ENCODE data around the gene RXRA. TPM values are rescaled to one million over a fixed set of nuclear protein-coding genes. Genes with fewer than 3 reads are reported as not detected.

The RXRA gene
- total and polyA plus RNA-seq, 10 donors = 10.9 to 116 (median 81.0) TPM

DNA sequence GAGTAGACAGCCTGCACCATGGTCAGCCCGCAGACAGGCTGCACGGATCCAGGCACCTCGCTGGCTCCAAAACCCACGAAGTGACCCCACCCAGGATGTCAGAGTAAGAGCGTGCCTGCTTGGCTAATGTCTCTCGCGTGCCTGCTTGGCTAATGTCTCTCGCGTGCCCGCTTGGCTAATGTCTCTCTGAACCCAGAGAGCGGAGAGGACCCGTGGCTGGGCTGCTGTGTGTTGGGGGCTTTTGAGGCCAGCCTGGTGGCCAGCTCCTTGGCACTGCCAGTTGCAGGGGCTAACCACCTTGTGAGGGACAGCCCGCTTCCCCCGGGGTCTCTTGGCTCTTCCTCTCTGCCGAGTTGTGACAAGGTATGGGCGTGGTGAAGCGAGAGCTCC lies 8.9 kb upstream of the RXRA start:
- intact Hi-C loops (cut with DNase I; ENCODE audit: low total_unique reads) = no loop called here
- H3K27ac ChIP-seq = peak overlapping the region in 4 of 8 donors; percentile 42 to 59 (median 50)
- no peak for TF ChIP-seq POLR2AphosphoS5 (IDR thresholded peaks at IDR 0.05)
- TF ChIP-seq, protein P1, sequence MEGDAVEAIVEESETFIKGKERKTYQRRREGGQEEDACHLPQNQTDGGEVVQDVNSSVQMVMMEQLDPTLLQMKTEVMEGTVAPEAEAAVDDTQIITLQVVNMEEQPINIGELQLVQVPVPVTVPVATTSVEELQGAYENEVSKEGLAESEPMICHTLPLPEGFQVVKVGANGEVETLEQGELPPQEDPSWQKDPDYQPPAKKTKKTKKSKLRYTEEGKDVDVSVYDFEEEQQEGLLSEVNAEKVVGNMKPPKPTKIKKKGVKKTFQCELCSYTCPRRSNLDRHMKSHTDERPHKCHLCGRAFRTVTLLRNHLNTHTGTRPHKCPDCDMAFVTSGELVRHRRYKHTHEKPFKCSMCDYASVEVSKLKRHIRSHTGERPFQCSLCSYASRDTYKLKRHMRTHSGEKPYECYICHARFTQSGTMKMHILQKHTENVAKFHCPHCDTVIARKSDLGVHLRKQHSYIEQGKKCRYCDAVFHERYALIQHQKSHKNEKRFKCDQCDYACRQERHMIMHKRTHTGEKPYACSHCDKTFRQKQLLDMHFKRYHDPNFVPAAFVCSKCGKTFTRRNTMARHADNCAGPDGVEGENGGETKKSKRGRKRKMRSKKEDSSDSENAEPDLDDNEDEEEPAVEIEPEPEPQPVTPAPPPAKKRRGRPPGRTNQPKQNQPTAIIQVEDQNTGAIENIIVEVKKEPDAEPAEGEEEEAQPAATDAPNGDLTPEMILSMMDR (IDR thresholded peaks at IDR 0.05 in 8 of 11, conservative IDR thresholded peaks at IDR 0.05 in 3 of 11) = no peak

DNA sequence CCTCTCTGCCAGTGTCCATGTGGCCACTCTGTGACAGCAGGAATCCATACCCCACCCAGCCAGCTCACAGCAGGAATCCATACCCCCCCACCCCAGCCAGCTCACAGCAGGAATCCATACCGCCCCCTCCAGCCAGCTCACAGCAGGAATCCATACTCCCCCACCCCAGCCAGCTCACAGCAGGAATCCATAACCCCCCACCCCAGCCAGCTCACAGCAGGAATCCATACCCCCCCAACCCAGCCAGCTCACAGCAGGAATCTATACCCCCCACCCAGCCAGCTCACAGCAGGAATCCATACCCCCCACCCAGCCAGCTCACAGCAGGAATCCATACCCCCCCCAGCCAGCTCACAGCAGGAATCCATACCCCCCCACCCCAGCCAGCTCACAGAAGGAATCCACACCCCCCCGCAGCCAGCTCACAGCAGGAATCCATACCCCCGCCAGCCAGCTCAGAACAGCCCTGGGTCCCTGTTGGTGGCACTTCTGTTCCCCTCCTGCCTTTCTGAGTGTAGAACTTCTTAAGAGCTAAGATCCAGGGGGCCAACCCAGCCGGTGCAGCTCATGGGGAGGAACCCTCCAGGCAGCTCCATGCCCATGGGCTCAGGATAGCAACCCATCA lies 8.4 kb upstream of the RXRA start:
- peak overlapping the region in 4 of 8 donors; percentile 42 to 59 (median 50) for H3K27ac ChIP-seq
- WGBS, 5 donors = 48 to 86% (median 81%) methylated on average over 1 to 4 of the region's 4 CpGs
- DNase-seq = peak; percentile 35
- peaks cover 0 to 66% (median 15%) of the 10 kb centered on the region in 6 donors for H3K4me1 ChIP-seq
- H3K27me3 ChIP-seq (replicated peaks in 1 of 7) = peaks cover 0 to 10% (median 0%) of the 10 kb centered on the region in 7 donors
- H3K4me3 ChIP-seq = no peak overlapping the region
- no peaks in the 10 kb centered on the region for H3K36me3 ChIP-seq
- peaks cover 0 to 7% (median 2%) of the 10 kb centered on the region in 8 donors for H3K9me3 ChIP-seq
- intact Hi-C loops (cut with DNase I; ENCODE audit: low total_unique reads) = no loop called here
- TF ChIP-seq POLR2AphosphoS5 (IDR thresholded peaks at IDR 0.05) (no peak), POLR2A (IDR thresholded peaks at IDR 0.05) (no peak)
- TF ChIP-seq, protein P1 (IDR thresholded peaks at IDR 0.05 in 8 of 11, conservative IDR thresholded peaks at IDR 0.05 in 3 of 11) = no peak

More for the DNA sequence above, 8.9 kb upstream of the RXRA start:
- WGBS, 5 donors = 39 to 79% (median 63%) methylated on average over 5 to 17 of the region's 17 CpGs
- Histone ChIP-seq H3K9me3 (peaks cover 0 to 10% (median 2%) of the 10 kb centered on the region in 8 donors), H3K36me3 (no peaks in the 10 kb centered on the region), H3K4me1 (peaks cover 0 to 66% (median 15%) of the 10 kb centered on the region in 6 donors), H3K27me3 (replicated peaks in 1 of 7) (peaks cover 0 to 10% (median 0%) of the 10 kb centered on the region in 7 donors), H3K4me3 (no peak overlapping the region)
- DNase-seq = peak; percentile 62

DNA sequence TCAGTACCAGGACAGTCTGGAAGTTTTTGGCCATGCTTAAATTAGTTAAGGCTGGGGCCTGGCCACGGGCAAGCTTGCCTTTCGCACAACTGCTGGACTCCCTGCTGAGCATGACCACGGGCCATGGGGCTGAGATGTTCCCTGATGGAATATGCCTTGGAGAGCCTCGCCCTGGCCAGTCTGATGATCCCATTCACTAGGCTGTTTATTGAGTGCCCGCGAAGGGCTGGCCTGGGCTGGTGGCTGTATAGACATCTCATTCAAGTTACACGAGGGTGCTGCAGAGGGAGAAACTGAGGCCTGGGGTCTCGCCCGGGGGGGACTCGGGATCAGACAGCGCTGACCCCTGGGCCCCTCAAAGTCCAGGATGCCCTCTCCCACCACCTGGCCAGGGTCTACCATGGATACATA lies 7.8 kb upstream of the RXRA start:
- peaks cover 0 to 67% (median 16%) of the 10 kb centered on the region in 6 donors for H3K4me1 ChIP-seq
- DNase-seq = peak; percentile 57
- peak overlapping the region in 3 of 8 donors; percentile 36 to 49 (median 39) for H3K27ac ChIP-seq
- intact Hi-C loops (cut with DNase I; ENCODE audit: low total_unique reads) = no loop called here
- 83 to 95% (median 88%) methylated on average over 5 to 11 of the region's 11 CpGs for WGBS, 5 donors
- peaks cover 0 to 10% (median 0%) of the 10 kb centered on the region in 7 donors for H3K27me3 ChIP-seq (replicated peaks in 1 of 7)
- TF ChIP-seq POLR2A (IDR thresholded peaks at IDR 0.05) = no peak
- H3K36me3 ChIP-seq = no peaks in the 10 kb centered on the region
- no peak overlapping the region for H3K4me3 ChIP-seq
- peaks cover 0 to 1% (median 0%) of the 10 kb centered on the region in 8 donors for H3K9me3 ChIP-seq

DNA sequence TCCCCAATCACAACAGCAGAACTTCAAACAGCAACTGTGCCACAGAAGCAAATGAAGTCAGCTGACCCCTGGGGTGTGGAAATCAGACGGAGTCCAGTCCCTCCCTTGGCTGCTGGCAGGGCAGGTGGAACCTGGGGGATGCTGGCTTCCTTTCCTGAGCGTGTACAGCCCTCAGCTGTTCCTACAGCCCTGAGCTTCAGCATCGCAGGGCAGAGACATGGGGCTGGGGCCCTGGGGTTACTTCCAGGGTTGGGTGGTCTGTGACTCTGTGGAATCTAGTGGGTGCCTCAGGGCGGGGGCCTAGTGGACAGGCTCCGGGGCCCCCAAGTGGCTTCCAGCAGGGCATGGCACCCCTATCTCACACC lies 7.3 kb upstream of the RXRA start:
- peak; percentile 56 for DNase-seq
- TF ChIP-seq POLR2AphosphoS5 (IDR thresholded peaks at IDR 0.05) = no peak
- H3K4me3 ChIP-seq = no peak overlapping the region
- intact Hi-C loops (cut with DNase I; ENCODE audit: low total_unique reads) = no loop called here
- WGBS, 5 donors = 72 to 90% (median 76%) methylated on average over 3 to 5 of the region's 5 CpGs
- no peaks in the 10 kb centered on the region for H3K36me3 ChIP-seq
- H3K4me1 ChIP-seq = peaks cover 0 to 72% (median 17%) of the 10 kb centered on the region in 6 donors
- peak overlapping the region in 3 of 8 donors; percentile 36 to 49 (median 39) for H3K27ac ChIP-seq
- H3K27me3 ChIP-seq (replicated peaks in 1 of 7) = peaks cover 0 to 10% (median 0%) of the 10 kb centered on the region in 7 donors
- H3K9me3 ChIP-seq = no peaks in the 10 kb centered on the region

DNA sequence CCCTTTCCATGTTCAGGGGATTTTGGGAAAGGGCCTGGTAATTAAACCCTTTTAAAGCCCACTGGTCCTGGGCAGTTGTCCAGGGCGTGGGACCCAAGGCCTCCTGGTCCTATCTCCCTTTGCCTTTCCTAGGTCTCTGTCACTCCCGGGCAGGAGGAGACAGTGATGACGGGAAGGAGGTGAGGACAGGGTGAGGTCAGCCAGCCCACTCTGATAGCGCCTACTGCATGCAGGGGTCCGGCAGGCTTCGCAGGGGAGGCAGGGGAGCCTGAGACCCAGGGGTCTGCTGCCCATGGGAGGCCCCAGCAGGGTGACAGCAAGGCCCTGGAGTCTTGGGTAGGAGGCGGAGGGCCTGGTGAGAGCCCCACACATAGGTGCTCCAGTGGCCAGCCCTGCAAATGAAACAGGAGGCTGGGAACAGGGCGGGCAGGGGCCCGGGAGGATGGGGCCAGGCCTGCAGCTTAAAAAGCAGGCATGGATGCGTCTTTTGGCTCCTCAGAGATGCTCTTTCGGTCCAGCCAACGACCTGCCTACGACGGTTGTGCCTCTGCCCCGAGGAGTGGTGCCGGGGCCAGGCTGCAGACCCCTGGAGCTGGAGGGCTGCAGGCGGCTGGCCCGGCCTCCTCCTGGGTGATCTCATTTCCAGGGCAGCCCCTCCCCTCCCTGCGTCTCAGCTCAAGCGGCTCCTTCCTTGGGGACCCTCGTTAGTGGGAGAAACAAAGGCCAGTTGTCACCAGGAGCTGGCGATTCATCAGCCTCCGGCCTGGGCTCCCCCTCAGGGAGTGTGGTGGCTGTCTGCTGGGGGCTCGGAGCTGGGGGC lies 6.7 kb upstream of the RXRA start:
- intact Hi-C loops (cut with DNase I; ENCODE audit: low total_unique reads) = loop anchor here (10.0 kb wide), 1 partner anchor 145 kb away; no protein-coding TSS in a partner anchor
- no peaks in the 10 kb centered on the region for H3K36me3 ChIP-seq
- H3K27me3 ChIP-seq (replicated peaks in 1 of 7) = peaks cover 0 to 10% (median 0%) of the 10 kb centered on the region in 7 donors
- H3K9me3 ChIP-seq = no peaks in the 10 kb centered on the region
- DNase-seq = peak; percentile 63
- peak overlapping the region in 3 of 8 donors; percentile 36 to 49 (median 39) for H3K27ac ChIP-seq
- 83 to 90% (median 89%) methylated on average over 12 to 24 of the region's 24 CpGs for WGBS, 5 donors
- peaks cover 0 to 78% (median 21%) of the 10 kb centered on the region in 6 donors for H3K4me1 ChIP-seq
- H3K4me3 ChIP-seq = no peak overlapping the region
- TF ChIP-seq POLR2AphosphoS5 (IDR thresholded peaks at IDR 0.05) (no peak), POLR2A (IDR thresholded peaks at IDR 0.05) (no peak)
- TF ChIP-seq, protein P1 (IDR thresholded peaks at IDR 0.05 in 8 of 11, conservative IDR thresholded peaks at IDR 0.05 in 3 of 11) = no peak

Data from spleen (tissue), 11 donors.